ENCODE results near the gene DNAJC6.

DNAJC6 gene

GRCh38 chr1:65412256-65412983 lies 103.1 kb downstream of the DNAJC6 start:
- no peak for DNase-seq

GRCh38 chr1:65412984-65413375 lies 103.6 kb downstream of the DNAJC6 start:
- no peak for DNase-seq

- DNase-seq = no peak
Observed at GRCh38 chr1:65414538-65414937, 105.2 kb downstream of the DNAJC6 start.

- no peak for DNase-seq
Observed at GRCh38 chr1:65416767-65417166, 107.4 kb downstream of the DNAJC6 start.

GRCh38 chr1:65417729-65418128 lies 108.4 kb downstream of the DNAJC6 start:
- no peak for DNase-seq

GRCh38 chr1:65418522-65419185 lies 109.3 kb downstream of the DNAJC6 start:
- no peak for DNase-seq

GRCh38 chr1:65419681-65420589 lies 110.6 kb downstream of the DNAJC6 start:
- peak; percentile 99 for DNase-seq

GRCh38 chr1:65420590-65421350 lies 111.4 kb downstream of the DNAJC6 start, which contains the start of the genes LEPR and LEPROT:
Gene LEPR (plus strand): TSS chr1:65420668. CDS start chr1:65565566, 144,898 bp downstream.
Gene LEPROT (plus strand): TSS chr1:65420668. CDS start chr1:65420725, 57 bp downstream.
- no peak for DNase-seq

GRCh38 chr1:65421351-65422025 lies 112.1 kb downstream of the DNAJC6 start:
- DNase-seq = no peak

- no peak for DNase-seq
Observed at GRCh38 chr1:65422241-65423203, 113.2 kb downstream of the DNAJC6 start.

- no peak for DNase-seq
Observed at GRCh38 chr1:65423884-65424572, 114.7 kb downstream of the DNAJC6 start.

GRCh38 chr1:65424573-65424889 lies 115.2 kb downstream of the DNAJC6 start:
- DNase-seq = no peak

- no peak for DNase-seq
Observed at GRCh38 chr1:65425006-65425405, 115.7 kb downstream of the DNAJC6 start.

- DNase-seq = no peak
Observed at GRCh38 chr1:65425697-65426096, 116.4 kb downstream of the DNAJC6 start.

- no peak for DNase-seq
Observed at GRCh38 chr1:65429078-65429477, 119.7 kb downstream of the DNAJC6 start.

- DNase-seq = no peak
Observed at GRCh38 chr1:65429806-65430205, 120.5 kb downstream of the DNAJC6 start.

- peak; percentile 37 for DNase-seq
Observed at GRCh38 chr1:65431111-65431705, 121.9 kb downstream of the DNAJC6 start.

- no peak for DNase-seq
Observed at GRCh38 chr1:65432918-65433317, 123.6 kb downstream of the DNAJC6 start.

GRCh38 chr1:65434255-65434654 lies 124.9 kb downstream of the DNAJC6 start:
- DNase-seq = no peak

GRCh38 chr1:65434760-65435159 lies 125.4 kb downstream of the DNAJC6 start:
- DNase-seq = no peak
